Neural cell (in vitro differentiated cells): ENCODE data around the gene NRCAM.

ENCODE experiments used
- EP300 ChIP-seq: fragments of 450-650 bp; conservative IDR thresholded peaks from 2 replicates; pipeline ENCODE4 v1.6.1; 2014; ENCODE audit warnings: antibody characterized with exemption, mild to moderate bottlenecking, moderate library complexity; ENCODE audit not compliant: poor library complexity, severe bottlenecking
- POLR2AphosphoS5 ChIP-seq: IDR thresholded peaks from 2 replicates; pipeline ENCODE4 v1.6.1; 2012
- RAD21 ChIP-seq: fragments of 450-650 bp; conservative IDR thresholded peaks from 2 replicates; pipeline ENCODE4 v1.6.1; 2014; ENCODE audit warnings: antibody characterized with exemption, mild to moderate bottlenecking, moderate library complexity
- TF ChIP-seq, protein P1 (sequence below): fragments of 450-650 bp; IDR thresholded peaks from 2 replicates; pipeline ENCODE4 v1.5.1; 2014; ENCODE audit warnings: antibody characterized with exemption, mild to moderate bottlenecking, moderate library complexity; ENCODE audit not compliant: poor library complexity, severe bottlenecking

- TF ChIP-seq EP300 (no peak), POLR2AphosphoS5 (no peak), RAD21 (no peak)
- TF ChIP-seq, protein P1, sequence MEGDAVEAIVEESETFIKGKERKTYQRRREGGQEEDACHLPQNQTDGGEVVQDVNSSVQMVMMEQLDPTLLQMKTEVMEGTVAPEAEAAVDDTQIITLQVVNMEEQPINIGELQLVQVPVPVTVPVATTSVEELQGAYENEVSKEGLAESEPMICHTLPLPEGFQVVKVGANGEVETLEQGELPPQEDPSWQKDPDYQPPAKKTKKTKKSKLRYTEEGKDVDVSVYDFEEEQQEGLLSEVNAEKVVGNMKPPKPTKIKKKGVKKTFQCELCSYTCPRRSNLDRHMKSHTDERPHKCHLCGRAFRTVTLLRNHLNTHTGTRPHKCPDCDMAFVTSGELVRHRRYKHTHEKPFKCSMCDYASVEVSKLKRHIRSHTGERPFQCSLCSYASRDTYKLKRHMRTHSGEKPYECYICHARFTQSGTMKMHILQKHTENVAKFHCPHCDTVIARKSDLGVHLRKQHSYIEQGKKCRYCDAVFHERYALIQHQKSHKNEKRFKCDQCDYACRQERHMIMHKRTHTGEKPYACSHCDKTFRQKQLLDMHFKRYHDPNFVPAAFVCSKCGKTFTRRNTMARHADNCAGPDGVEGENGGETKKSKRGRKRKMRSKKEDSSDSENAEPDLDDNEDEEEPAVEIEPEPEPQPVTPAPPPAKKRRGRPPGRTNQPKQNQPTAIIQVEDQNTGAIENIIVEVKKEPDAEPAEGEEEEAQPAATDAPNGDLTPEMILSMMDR = no peak
These were observed 187.9 kb downstream of the NRCAM start for GRCh38 chr7:108268200-108268820.
